Upper lobe of left lung (tissue), 6 donors: ENCODE results near the gene GPC2. TPM values are rescaled to one million over a fixed set of nuclear protein-coding genes. Genes with fewer than 3 reads are reported as not detected.
A peak's percentile ranks its signal among the peaks of the same experiment; 100 is the strongest.
"Not testable (repeated sequence)": the region's sequence is repeated elsewhere in the genome, so short reads cannot be mapped to it uniquely, and the experiment has no call there.

Source experiments
- ATAC-seq, 2 donors: fragments of 200-7000 bp; cut with Tn5 transposase; one replicate each; pipeline ENCODE4 v1.9.1; 2022; ENCODE audit warnings: mild to moderate bottlenecking in 2 of 2, moderate library complexity in 2 of 2; ENCODE audit not compliant: low FRiP score in 2 of 2
- DNase-seq, 2 donors: peaks; one replicate each; pipeline ENCODE4 v3.0.0-alpha.2; 2019 to 2020
- H3K27ac ChIP-seq, 4 donors: fragments of 200-600 bp; sonication (generic); one replicate each; pipeline ENCODE4 v1.5.1; 2016 to 2019
- H3K27me3 ChIP-seq, 4 donors: fragments of 200-600 bp; sonication (generic); one replicate each; pipeline ENCODE4 v1.5.1; 2017 to 2019
- H3K36me3 ChIP-seq, 4 donors: fragments of 200-600 bp; sonication (generic); one replicate each; pipeline ENCODE4 v1.5.1; 2016 to 2019
- H3K4me1 ChIP-seq, 4 donors: fragments of 200-600 bp; sonication (generic); one replicate each; pipeline ENCODE4 v1.5.1; 2018 to 2019
- H3K4me3 ChIP-seq, 4 donors: fragments of 200-600 bp; sonication (generic); one replicate each; pipeline ENCODE4 v1.5.1; 2017 to 2019; ENCODE audit warnings: mild to moderate bottlenecking in 2 of 4, moderate library complexity in 1 of 4
- H3K9me3 ChIP-seq, 4 donors: fragments of 200-600 bp; sonication (generic); one replicate each; pipeline ENCODE4 v1.5.1; 2018 to 2019
- CTCF ChIP-seq, 6 experiments: fragments of 450-650 bp in 4 of 6; fragments of 200-600 bp in 2 of 6; sonication (generic) in 2 of 6; IDR thresholded peaks; one replicate each; pipeline ENCODE4 v1.5.1; 2016 to 2019; ENCODE audit warnings: antibody characterized with exemption in 6 of 6
- EP300 ChIP-seq, 4 donors: sonication (generic); formaldehyde crosslinking; IDR thresholded peaks; one replicate each; pipeline ENCODE4 v1.5.1; 2017; ENCODE audit warnings: antibody characterized with exemption in 4 of 4, control low read depth in 2 of 4
- POLR2A ChIP-seq, 4 donors: fragments of 450-650 bp; IDR thresholded peaks; one replicate each; pipeline ENCODE4 v1.5.1; 2016 to 2017; ENCODE audit warnings: antibody characterized with exemption in 4 of 4, mild to moderate bottlenecking in 2 of 4
- POLR2AphosphoS5 ChIP-seq, 2 donors: sonication (generic); formaldehyde crosslinking; IDR thresholded peaks; one replicate each; pipeline ENCODE4 v1.5.1; 2017; ENCODE audit warnings: antibody characterized with exemption in 2 of 2
- WGBS, 2 donors: methylation state at CpG; one replicate each; pipeline ENCODE4 v1.1.5; 2017 to 2018; 5-methylcytosine and 5-hydroxymethylcytosine counted together
- total RNA-seq, 6 donors: library from RNA; depleted of rRNA in 4 of 6; stranded (reverse); fragments of >200 nt in 4 of 6; gene quantifications; one replicate each; pipeline versions ENCODE4 v1.1.0 to v1.2.1, GENCODE V29; 2016 to 2021
- donor health status: DM: no; HTN: no; CAD: no; lungs with moderate emphysema.
- donor health status: DM: no; HTN: yes; CAD: no; lungs with severe emphysema.

GPC2 gene
- total RNA-seq, 6 donors from 2014 or later = 0.20 to 25.1 (median 0.96) TPM

GRCh38 chr7:100195222-100195621, 18.0 kb upstream of the GPC2 start:
- no peaks in the 10 kb centered on the region for H3K36me3 ChIP-seq
- no peaks in the 10 kb centered on the region for H3K27me3 ChIP-seq
- DNase-seq (no peak), ATAC-seq (no peak)
- no peak overlapping the region for H3K27ac ChIP-seq
- no peak for TF ChIP-seq POLR2A (IDR thresholded peaks at IDR 0.05)
- no peak for TF ChIP-seq POLR2AphosphoS5 (IDR thresholded peaks at IDR 0.05)
- TF ChIP-seq CTCF (IDR thresholded peaks at IDR 0.05) = no peak
- TF ChIP-seq EP300 (IDR thresholded peaks at IDR 0.05) = no peak
- 66 to 72% methylated on average over 2 of the region's 2 CpGs for WGBS, 2 donors
- H3K4me1 ChIP-seq = no peaks in the 10 kb centered on the region
- H3K9me3 ChIP-seq = no peaks in the 10 kb centered on the region
- no peak overlapping the region for H3K4me3 ChIP-seq

- H3K36me3 ChIP-seq = no peaks in the 10 kb centered on the region
- no peaks in the 10 kb centered on the region for H3K4me1 ChIP-seq
- TF ChIP-seq CTCF (IDR thresholded peaks at IDR 0.05) (no peak), EP300 (IDR thresholded peaks at IDR 0.05) (no peak), POLR2AphosphoS5 (IDR thresholded peaks at IDR 0.05) (no peak), POLR2A (IDR thresholded peaks at IDR 0.05) (no peak)
- H3K9me3 ChIP-seq = no peaks in the 10 kb centered on the region
- 73 to 74% methylated on average over 3 of the region's 3 CpGs for WGBS, 2 donors
- DNase-seq (no peak), ATAC-seq (no peak)
- H3K27me3 ChIP-seq = no peaks in the 10 kb centered on the region
- no peak overlapping the region for H3K4me3 ChIP-seq
- H3K27ac ChIP-seq = no peak overlapping the region
These were observed 15.8 kb upstream of the GPC2 start for GRCh38 chr7:100192969-100193368.

GRCh38 chr7:100192281-100192862, 15.2 kb upstream of the GPC2 start:
- H3K36me3 ChIP-seq, DNase-seq, H3K9me3 ChIP-seq, ATAC-seq, H3K27ac ChIP-seq, H3K4me3 ChIP-seq, H3K4me1 ChIP-seq, H3K27me3 ChIP-seq: not testable (repeated sequence)
- WGBS, 2 donors = 94 to 96% methylated on average over 6 of the region's 6 CpGs

- DNase-seq (no peak), ATAC-seq (no peak)
- H3K9me3 ChIP-seq = no peaks in the 10 kb centered on the region
- 19 to 40% methylated on average over 2 of the region's 2 CpGs for WGBS, 2 donors
- no peaks in the 10 kb centered on the region for H3K27me3 ChIP-seq
- H3K4me1 ChIP-seq = no peaks in the 10 kb centered on the region
- no peak overlapping the region for H3K4me3 ChIP-seq
- no peak for TF ChIP-seq POLR2A (IDR thresholded peaks at IDR 0.05)
- TF ChIP-seq POLR2AphosphoS5 (IDR thresholded peaks at IDR 0.05) = no peak
- no peak for TF ChIP-seq EP300 (IDR thresholded peaks at IDR 0.05)
- no peak for TF ChIP-seq CTCF (IDR thresholded peaks at IDR 0.05)
- H3K27ac ChIP-seq = no peak overlapping the region
- no peaks in the 10 kb centered on the region for H3K36me3 ChIP-seq
These were observed 14.6 kb upstream of the GPC2 start for GRCh38 chr7:100191775-100192174.

GRCh38 chr7:100190048-100190711, 13.0 kb upstream of the GPC2 start:
- DNase-seq = no peak
- Histone ChIP-seq H3K27ac (no peak overlapping the region), H3K4me1 (no peaks in the 10 kb centered on the region), H3K36me3 (no peaks in the 10 kb centered on the region), H3K9me3 (no peaks in the 10 kb centered on the region), H3K27me3 (no peaks in the 10 kb centered on the region), H3K4me3 (no peak overlapping the region)
- 63 to 70% methylated on average over 4 of the region's 4 CpGs for WGBS, 2 donors
- ATAC-seq = peak in 1 of 2 donors; percentile 68
- peak in 2 of 6 experiments; percentile 26 to 28 for TF ChIP-seq CTCF (IDR thresholded peaks at IDR 0.05)
- TF ChIP-seq EP300 (IDR thresholded peaks at IDR 0.05) = no peak
